Peyer's patch (tissue), 4 donors: ENCODE data around the gene CHRM4.

Experiments used
- CTCF ChIP-seq, 6 experiments: fragments of 450-650 bp in 4 of 6; fragments of 200-600 bp in 2 of 6; sonication (generic) in 1 of 6; IDR thresholded peaks; one replicate each; pipeline ENCODE4 v1.5.1; 2017 to 2019; ENCODE audit warnings: antibody characterized with exemption in 6 of 6, mild to moderate bottlenecking in 3 of 6, moderate library complexity in 1 of 6
- POLR2A ChIP-seq, 2 donors: fragments of 450-650 bp; IDR thresholded peaks; one replicate each; pipeline ENCODE4 v1.5.1; 2017; ENCODE audit warnings: antibody characterized with exemption in 2 of 2, mild to moderate bottlenecking in 2 of 2, moderate library complexity in 2 of 2

GRCh38 chr11:46335271-46335670, 56.3 kb downstream of the CHRM4 start:
- TF ChIP-seq POLR2A (IDR thresholded peaks at IDR 0.05) (no peak), CTCF (IDR thresholded peaks at IDR 0.05) (no peak)
